HCT116 (cell line): ENCODE measurements around the gene SLC35F1. TPM values are rescaled to one million over a fixed set of nuclear protein-coding genes. Genes with fewer than 3 reads are reported as not detected.

Experiments
- ATAC-seq: fragments of 200-7000 bp; cut with Tn5 transposase; 2 replicates; pipeline ENCODE4 v1.9.1; 2020; ENCODE audit warnings: mild to moderate bottlenecking, moderate library complexity
- BruUV-seq: library from RNA; stranded (reverse); fragments of 400-500 nt; replicated peaks from 2 replicates; lab custom pipeline; 2021; lab: Mats Ljungman, UMichigan
- CTCF ChIA-PET: fragments of 300-600 bp; sonication (Branson Sonifier 250); formaldehyde crosslinking; loops from one replicate; lab custom pipeline; 2021; ENCODE audit warnings: antibody characterized with exemption; lab: Charles Lee
- POLR2A ChIA-PET: fragments of 300-600, 350-600 bp; sonication (Branson Sonifier 250); formaldehyde crosslinking; loops from one replicate; lab custom pipeline; 2021; ENCODE audit warnings: antibody characterized with exemption; lab: Charles Lee
- RAD21 ChIA-PET, 2 experiments: fragments of 300-600 bp; sonication (Branson Sonifier 250); formaldehyde crosslinking; loops; one replicate each; lab custom pipeline; 2023; ENCODE audit warnings: low total read pairs in 2 of 2; ENCODE audit not compliant: uncharacterized antibody in 2 of 2, unreplicated experiment in 2 of 2, low non-redundant PET in 1 of 2; lab: Charles Lee
- DNase-seq: peaks from one replicate; pipeline ENCODE4 v3.0.0-alpha.2; 2010; ENCODE audit warnings: low read depth, low spot score
- H2AFZ ChIP-seq: fragments of 200-600 bp; shearing (Covaris generic), sonication (generic); 2 replicates; pipeline ENCODE4 v1.6.1; 2017; ENCODE audit warnings: low read depth, mixed run types, mixed read lengths, antibody characterized with exemption, low read length; ENCODE audit not compliant: poor library complexity, severe bottlenecking
- H3K27ac ChIP-seq: 2 replicates; pipeline ENCODE4 v1.5.1; 2012; ENCODE audit warnings: low read depth, low read length
- H3K27me3 ChIP-seq: fragments of 200-600 bp; sonication (generic); 2 replicates; pipeline ENCODE4 v1.6.1; 2016; ENCODE audit warnings: mixed run types, low read length, mixed read lengths; ENCODE audit not compliant: insufficient read depth
- H3K36me3 ChIP-seq, 2 experiments: fragments of 200-500 bp in 1 of 2; fragments of 200-600 bp in 1 of 2; sonication (Bioruptor generic) in 1 of 2; sonication (generic) in 1 of 2; 2 replicates each; pipeline versions ENCODE4 v1.5.1 to v1.6.1; 2014 to 2016; ENCODE audit warnings: low read length in 2 of 2, inconsistent platforms in 1 of 2, mixed read lengths in 1 of 2, mixed run types in 1 of 2; ENCODE audit not compliant: insufficient read depth in 2 of 2, control insufficient read depth in 1 of 2
- H3K4me1 ChIP-seq, 2 experiments: fragments of 200-600 bp in 1 of 2; sonication (generic) in 1 of 2; 2 replicates each; pipeline versions ENCODE4 v1.5.1 to v1.6.1; 2012 to 2017; ENCODE audit warnings: low read length in 2 of 2, inconsistent platforms in 1 of 2, mild to moderate bottlenecking in 1 of 2, mixed read lengths in 1 of 2, mixed run types in 1 of 2, moderate library complexity in 1 of 2; ENCODE audit not compliant: insufficient read depth in 2 of 2, control insufficient read depth in 1 of 2
- H3K4me2 ChIP-seq: fragments of 200-600 bp; sonication (generic); 2 replicates; pipeline ENCODE4 v1.6.1; 2017; ENCODE audit warnings: mixed run types, low read length, mixed read lengths
- H3K4me3 ChIP-seq, 2 experiments: fragments of 200-600 bp in 1 of 2; sonication (generic) in 1 of 2; replicated peaks in 1 of 2; 2 replicates each; pipeline ENCODE4 v1.5.1; 2011 to 2016; ENCODE audit warnings: low read length in 2 of 2, control low read depth in 1 of 2, low read depth in 1 of 2, mild to moderate bottlenecking in 1 of 2, mixed read lengths in 1 of 2, mixed run types in 1 of 2
- H3K79me2 ChIP-seq: fragments of 200-600 bp; sonication (generic); 2 replicates; pipeline ENCODE4 v1.6.1; 2017; ENCODE audit warnings: mild to moderate bottlenecking, mixed run types, low read length, moderate library complexity, mixed read lengths; ENCODE audit not compliant: insufficient read depth
- H3K9ac ChIP-seq: fragments of 200-600 bp; sonication (generic); 2 replicates; pipeline ENCODE4 v1.6.1; 2016; ENCODE audit warnings: low read length, mixed read lengths
- H3K9me2 ChIP-seq: fragments of 200-600 bp; sonication (generic), shearing (Covaris generic); 2 replicates; pipeline ENCODE4 v1.6.1; 2017; ENCODE audit warnings: mixed run types, mild to moderate bottlenecking, moderate library complexity; ENCODE audit not compliant: insufficient read depth
- H3K9me3 ChIP-seq, 2 experiments: fragments of 200-500 bp in 1 of 2; fragments of 200-600 bp in 1 of 2; sonication (Bioruptor generic) in 1 of 2; sonication (generic) in 1 of 2; 2 replicates each; pipeline ENCODE4 v1.6.1; 2014 to 2017; ENCODE audit warnings: low read length in 2 of 2, mixed read lengths in 2 of 2, inconsistent platforms in 1 of 2, low read depth in 1 of 2, mild to moderate bottlenecking in 1 of 2, mixed run types in 1 of 2, moderate library complexity in 1 of 2; ENCODE audit not compliant: control insufficient read depth in 1 of 2, insufficient read depth in 1 of 2
- H4K20me1 ChIP-seq: fragments of 200-600 bp; sonication (generic), shearing (Covaris generic); 2 replicates; pipeline ENCODE4 v1.6.1; 2017; ENCODE audit warnings: mixed run types, mild to moderate bottlenecking, moderate library complexity; ENCODE audit not compliant: insufficient read depth
- CEBPB ChIP-seq: IDR thresholded peaks from 2 replicates; pipeline ENCODE4 v1.6.1; 2012; ENCODE audit warnings: low read depth
- EGR1 ChIP-seq: IDR thresholded peaks from 2 replicates; pipeline ENCODE4 v1.6.1; 2012; ENCODE audit warnings: low read depth
- ELF1 ChIP-seq: IDR thresholded peaks from 2 replicates; pipeline ENCODE4 v1.6.1; 2012; ENCODE audit warnings: low read depth, borderline replicate concordance
- JUND ChIP-seq: IDR thresholded peaks from 2 replicates; pipeline ENCODE4 v1.6.1; 2012
- SIN3A ChIP-seq: IDR thresholded peaks from 2 replicates; pipeline ENCODE4 v1.6.1; 2012; ENCODE audit warnings: low read depth
- SP1 ChIP-seq: IDR thresholded peaks from 2 replicates; pipeline ENCODE4 v1.6.1; 2012; ENCODE audit warnings: low read depth
- TCF7L2 ChIP-seq: IDR thresholded peaks from 2 replicates; pipeline ENCODE4 v1.7.0; 2011; ENCODE audit warnings: borderline replicate concordance, inconsistent platforms; ENCODE audit not compliant: insufficient read depth, insufficient read length; ENCODE audit errors: extremely low read depth
- intact Hi-C: fragments of 100-400 bp; cut with micrococcal nuclease; formaldehyde crosslinking; loops from 2 replicates; pipeline ENCODE4 v1.10.0; 2022
- total RNA-seq: library from RNA; stranded (reverse); gene quantifications from one replicate; pipeline ENCODE4 v1.2.1, GENCODE V29; 2021; ENCODE audit not compliant: unreplicated experiment
- TF ChIP-seq, protein P1 (sequence below): IDR thresholded peaks from 2 replicates; pipeline ENCODE4 v1.6.1; 2011; ENCODE audit warnings: mild to moderate bottlenecking, low read length, moderate library complexity; ENCODE audit not compliant: insufficient replicate concordance; ENCODE audit errors: extremely low read depth
- TF ChIP-seq, protein P2 (sequence below), 3 experiments: fragments of 200-600 bp in 1 of 3; sonication (generic) in 1 of 3; IDR thresholded peaks in 2 of 3; conservative IDR thresholded peaks in 1 of 3; 2 replicates each; pipeline ENCODE4 v1.5.1; 2012 to 2017; ENCODE audit warnings: low read depth in 2 of 3, low read length in 2 of 3, antibody characterized with exemption in 1 of 3, borderline replicate concordance in 1 of 3, control low read depth in 1 of 3, mild to moderate bottlenecking in 1 of 3, mixed read lengths in 1 of 3, mixed run types in 1 of 3, moderate library complexity in 1 of 3; ENCODE audit not compliant: insufficient read depth in 1 of 3

SLC35F1 gene
- total RNA-seq, 1 experiment from 2014 or later, result 0.07 TPM

DNA sequence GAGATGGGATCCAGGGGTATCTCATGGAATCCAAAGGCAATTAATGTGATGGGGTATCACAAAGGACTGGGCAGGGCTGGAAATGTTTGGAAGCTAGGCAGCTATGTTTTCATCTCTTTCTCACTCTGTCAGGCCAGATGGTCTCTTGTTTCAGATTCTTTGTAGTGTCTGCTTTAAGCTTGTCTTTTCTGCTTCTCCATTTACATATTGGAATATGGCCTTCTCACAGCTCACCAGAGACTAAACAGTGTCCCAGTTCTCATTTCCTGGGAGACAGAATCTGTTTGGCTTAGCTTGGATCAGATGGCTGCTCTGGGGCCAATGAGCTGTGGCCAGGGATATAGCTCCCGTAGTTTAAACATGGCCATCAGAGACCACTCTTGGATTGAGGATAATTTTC lies 78.9 kb downstream of the SLC35F1 start:
- RAD21 ChIA-PET, result no interaction called here

DNA sequence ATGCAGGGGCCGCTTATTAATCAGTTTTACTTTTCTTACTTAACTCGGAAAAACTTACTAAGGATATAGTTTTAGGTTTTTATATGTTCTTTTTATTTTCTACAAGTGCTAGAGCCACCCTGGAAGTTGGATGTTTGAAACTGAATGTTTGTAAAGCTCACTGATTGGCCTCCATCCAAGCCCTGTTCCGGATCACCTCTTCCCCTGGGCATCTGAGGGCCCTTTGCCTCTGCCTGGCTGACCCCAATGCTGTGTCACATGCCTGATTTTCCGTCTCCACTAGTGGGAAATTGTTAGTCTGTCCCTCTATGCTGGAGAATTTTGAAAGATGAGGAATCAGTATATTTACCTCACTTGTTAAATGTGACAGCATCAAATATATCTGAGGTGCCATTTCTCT lies 79.3 kb downstream of the SLC35F1 start:
- Histone ChIP-seq H2AFZ (no peak overlapping the region), H3K9me3 (no peaks in the 10 kb centered on the region), H3K27me3 (no peaks in the 10 kb centered on the region), H3K36me3 (no peaks in the 10 kb centered on the region), H3K4me1 (no peaks in the 10 kb centered on the region), H3K4me2 (no peak overlapping the region), H3K9ac (no peak overlapping the region), H3K79me2 (no peaks in the 10 kb centered on the region), H3K4me3 (no peak overlapping the region), H4K20me1 (no peaks in the 10 kb centered on the region; the same call in 1 of the 2 replicates), H3K9me2 (no peaks in the 10 kb centered on the region), H3K27ac (no peak overlapping the region)
- ChIA-PET CTCF (interaction anchor here (2.5 kb wide), 1 partner anchor 10 kb away, joined by 14 read pairs; no protein-coding TSS in a partner anchor), RAD21 (no interaction called here), POLR2A (no interaction called here)
- TF ChIP-seq, protein P1, sequence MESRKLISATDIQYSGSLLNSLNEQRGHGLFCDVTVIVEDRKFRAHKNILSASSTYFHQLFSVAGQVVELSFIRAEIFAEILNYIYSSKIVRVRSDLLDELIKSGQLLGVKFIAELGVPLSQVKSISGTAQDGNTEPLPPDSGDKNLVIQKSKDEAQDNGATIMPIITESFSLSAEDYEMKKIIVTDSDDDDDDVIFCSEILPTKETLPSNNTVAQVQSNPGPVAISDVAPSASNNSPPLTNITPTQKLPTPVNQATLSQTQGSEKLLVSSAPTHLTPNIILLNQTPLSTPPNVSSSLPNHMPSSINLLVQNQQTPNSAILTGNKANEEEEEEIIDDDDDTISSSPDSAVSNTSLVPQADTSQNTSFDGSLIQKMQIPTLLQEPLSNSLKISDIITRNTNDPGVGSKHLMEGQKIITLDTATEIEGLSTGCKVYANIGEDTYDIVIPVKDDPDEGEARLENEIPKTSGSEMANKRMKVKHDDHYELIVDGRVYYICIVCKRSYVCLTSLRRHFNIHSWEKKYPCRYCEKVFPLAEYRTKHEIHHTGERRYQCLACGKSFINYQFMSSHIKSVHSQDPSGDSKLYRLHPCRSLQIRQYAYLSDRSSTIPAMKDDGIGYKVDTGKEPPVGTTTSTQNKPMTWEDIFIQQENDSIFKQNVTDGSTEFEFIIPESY, result no peak
- no peak for TF ChIP-seq JUND
- no peak for TF ChIP-seq SIN3A
- intact Hi-C loops, result no loop called here
- no TSS peak for BruUV-seq
- no peak for DNase-seq
- no peak for ATAC-seq

More for the DNA sequence above, 78.9 kb downstream of the SLC35F1 start:
- H3K9ac ChIP-seq, result no peak overlapping the region
- POLR2A ChIA-PET, result no interaction called here
- no peak for DNase-seq
- no peak overlapping the region for H3K4me3 ChIP-seq
- no peaks in the 10 kb centered on the region for H3K4me1 ChIP-seq
- CTCF ChIA-PET, result interaction anchor here (2.5 kb wide), 1 partner anchor 9 kb away, joined by 14 read pairs; no protein-coding TSS in a partner anchor
- no peaks in the 10 kb centered on the region for H3K79me2 ChIP-seq
- no TSS peak for BruUV-seq
- H3K9me2 ChIP-seq, result no peaks in the 10 kb centered on the region
- H3K27ac ChIP-seq, result no peak overlapping the region
- no peaks in the 10 kb centered on the region for H3K9me3 ChIP-seq
- ATAC-seq, result no peak
- no peaks in the 10 kb centered on the region for H3K36me3 ChIP-seq
- no peaks in the 10 kb centered on the region; the same call in 1 of the 2 replicates for H4K20me1 ChIP-seq
- no peak for TF ChIP-seq SIN3A
- TF ChIP-seq, protein P2, sequence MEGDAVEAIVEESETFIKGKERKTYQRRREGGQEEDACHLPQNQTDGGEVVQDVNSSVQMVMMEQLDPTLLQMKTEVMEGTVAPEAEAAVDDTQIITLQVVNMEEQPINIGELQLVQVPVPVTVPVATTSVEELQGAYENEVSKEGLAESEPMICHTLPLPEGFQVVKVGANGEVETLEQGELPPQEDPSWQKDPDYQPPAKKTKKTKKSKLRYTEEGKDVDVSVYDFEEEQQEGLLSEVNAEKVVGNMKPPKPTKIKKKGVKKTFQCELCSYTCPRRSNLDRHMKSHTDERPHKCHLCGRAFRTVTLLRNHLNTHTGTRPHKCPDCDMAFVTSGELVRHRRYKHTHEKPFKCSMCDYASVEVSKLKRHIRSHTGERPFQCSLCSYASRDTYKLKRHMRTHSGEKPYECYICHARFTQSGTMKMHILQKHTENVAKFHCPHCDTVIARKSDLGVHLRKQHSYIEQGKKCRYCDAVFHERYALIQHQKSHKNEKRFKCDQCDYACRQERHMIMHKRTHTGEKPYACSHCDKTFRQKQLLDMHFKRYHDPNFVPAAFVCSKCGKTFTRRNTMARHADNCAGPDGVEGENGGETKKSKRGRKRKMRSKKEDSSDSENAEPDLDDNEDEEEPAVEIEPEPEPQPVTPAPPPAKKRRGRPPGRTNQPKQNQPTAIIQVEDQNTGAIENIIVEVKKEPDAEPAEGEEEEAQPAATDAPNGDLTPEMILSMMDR (IDR thresholded peaks at IDR 0.05 in 2 of 3, conservative IDR thresholded peaks at IDR 0.05 in 1 of 3; ENCODE audit: borderline replicate concordance in 1 of 3, insufficient read depth in 1 of 3, low read depth in 2 of 3, low read length in 2 of 3), result no peak
- TF ChIP-seq CEBPB, result no peak
- TF ChIP-seq EGR1, result no peak
- TF ChIP-seq ELF1, result no peak
- no peak for TF ChIP-seq TCF7L2
- TF ChIP-seq SP1, result no peak
- TF ChIP-seq, all 23 proteins: peak for 0
- no peak overlapping the region for H3K4me2 ChIP-seq
- no peak overlapping the region for H2AFZ ChIP-seq
- intact Hi-C loops, result no loop called here
- H3K27me3 ChIP-seq, result no peaks in the 10 kb centered on the region
